ENCODE data around the gene ACER2. TPM values are rescaled to one million over a fixed set of nuclear protein-coding genes. Genes with fewer than 3 reads are reported as not detected.

The ACER2 gene
- total and polyA plus RNA-seq, 2 experiments from 2014 or later, result 0.87 to 14.6 TPM

GRCh38 chr9:19375538-19375937, 33.3 kb upstream of the ACER2 start:
- no peak overlapping the region for H3K4me3 ChIP-seq
- no peak overlapping the region for H2AFZ ChIP-seq
- no peak for TF ChIP-seq EZH2 (IDR thresholded peaks at IDR 0.05; ENCODE audit: low read depth, unreplicated experiment)
- TF ChIP-seq ZNF462 (CRISPR knock-in tag; IDR thresholded peaks at IDR 0.05), result no peak
- no peak for TF ChIP-seq EZH2phosphoT487 (IDR thresholded peaks at IDR 0.05; ENCODE audit: unreplicated experiment)
- TF ChIP-seq STAT1 (IDR thresholded peaks at IDR 0.05; ENCODE audit: unreplicated experiment), result no peak
- no peak for TF ChIP-seq CREB1 (CRISPR knock-in tag; IDR thresholded peaks at IDR 0.05; ENCODE audit: low read depth)
- no peak for TF ChIP-seq ZNF331 (CRISPR knock-in tag; IDR thresholded peaks at IDR 0.05; ENCODE audit: low read depth)
- TF ChIP-seq NANOG (IDR thresholded peaks at IDR 0.05; ENCODE audit: borderline replicate concordance), result no peak
- no peak for TF ChIP-seq JUNB (IDR thresholded peaks at IDR 0.05; ENCODE audit: unreplicated experiment)
- TF ChIP-seq REST (IDR thresholded peaks at IDR 0.05; ENCODE audit: unreplicated experiment), result no peak
- TF ChIP-seq POLR2AphosphoS5 (IDR thresholded peaks at IDR 0.05; ENCODE audit: low read depth), result no peak
- TF ChIP-seq ZNF114 (CRISPR knock-in tag; IDR thresholded peaks at IDR 0.05), result no peak
- no peak for TF ChIP-seq CTCF (conservative IDR thresholded peaks at IDR 0.05; ENCODE audit: low read depth in 2 of 2)
- TF ChIP-seq ETS1 (IDR thresholded peaks at IDR 0.05), result no peak
- peaks cover 18% of the 10 kb centered on the region for H3K4me1 ChIP-seq (ENCODE audit: insufficient read depth)
- no peaks in the 10 kb centered on the region for H3K27me3 ChIP-seq (ENCODE audit: insufficient read depth)
- peaks cover 32% of the 10 kb centered on the region for H3K79me2 ChIP-seq (replicated peaks; ENCODE audit: insufficient read depth)
- Mint-ChIP-seq H3K9me3 (peaks cover 3% of the 10 kb centered on the region; the same call in 2 of the 3 replicates), H3K36me3 (ENCODE audit: low read depth) (peaks cover 72% of the 10 kb centered on the region), H3K4me3 (no peak overlapping the region), H3K27me3 (ENCODE audit: insufficient read depth, low read depth, poor library complexity) (peaks cover 26% of the 10 kb centered on the region), H3K27ac (no peak overlapping the region), H3K4me1 (peaks cover 20% of the 10 kb centered on the region)
- no peak for ATAC-seq
- peak overlapping the region; percentile 60 for H3K27ac ChIP-seq (ENCODE audit: low read depth)
- peaks cover 27% of the 10 kb centered on the region for H4K20me1 ChIP-seq (replicated peaks; ENCODE audit: insufficient read depth)
- DNase-seq (ENCODE audit: low spot score), result no peak
- H3K36me3 ChIP-seq (ENCODE audit: insufficient read depth), result peaks cover 46% of the 10 kb centered on the region
- peaks cover 45% of the 10 kb centered on the region for H3F3A ChIP-seq (replicated peaks; ENCODE audit: low read depth)
- H3K9me2 ChIP-seq (ENCODE audit: insufficient read depth), result no peaks in the 10 kb centered on the region
- no peak overlapping the region for H3K4me2 ChIP-seq

Measured in GM23338 (cell line).